Activated T-cell treated with anti-CD3 and anti-CD28 coated beads, Interleukin-2, amount 50 U/mL, for 48 hours (primary cell): Measurements from ENCODE around the gene SLC29A4.
A peak's percentile ranks its signal among the peaks of the same experiment; 100 is the strongest.
"Not testable (repeated sequence)": the region's sequence is repeated elsewhere in the genome, so short reads cannot be mapped to it uniquely, and the experiment has no call there.

Source experiments
- DNase-seq, 2 experiments: peaks; one replicate each; pipeline ENCODE4 v3.0.0-alpha.2; 2020

Gene SLC29A4, protein sequence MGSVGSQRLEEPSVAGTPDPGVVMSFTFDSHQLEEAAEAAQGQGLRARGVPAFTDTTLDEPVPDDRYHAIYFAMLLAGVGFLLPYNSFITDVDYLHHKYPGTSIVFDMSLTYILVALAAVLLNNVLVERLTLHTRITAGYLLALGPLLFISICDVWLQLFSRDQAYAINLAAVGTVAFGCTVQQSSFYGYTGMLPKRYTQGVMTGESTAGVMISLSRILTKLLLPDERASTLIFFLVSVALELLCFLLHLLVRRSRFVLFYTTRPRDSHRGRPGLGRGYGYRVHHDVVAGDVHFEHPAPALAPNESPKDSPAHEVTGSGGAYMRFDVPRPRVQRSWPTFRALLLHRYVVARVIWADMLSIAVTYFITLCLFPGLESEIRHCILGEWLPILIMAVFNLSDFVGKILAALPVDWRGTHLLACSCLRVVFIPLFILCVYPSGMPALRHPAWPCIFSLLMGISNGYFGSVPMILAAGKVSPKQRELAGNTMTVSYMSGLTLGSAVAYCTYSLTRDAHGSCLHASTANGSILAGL

DNA sequence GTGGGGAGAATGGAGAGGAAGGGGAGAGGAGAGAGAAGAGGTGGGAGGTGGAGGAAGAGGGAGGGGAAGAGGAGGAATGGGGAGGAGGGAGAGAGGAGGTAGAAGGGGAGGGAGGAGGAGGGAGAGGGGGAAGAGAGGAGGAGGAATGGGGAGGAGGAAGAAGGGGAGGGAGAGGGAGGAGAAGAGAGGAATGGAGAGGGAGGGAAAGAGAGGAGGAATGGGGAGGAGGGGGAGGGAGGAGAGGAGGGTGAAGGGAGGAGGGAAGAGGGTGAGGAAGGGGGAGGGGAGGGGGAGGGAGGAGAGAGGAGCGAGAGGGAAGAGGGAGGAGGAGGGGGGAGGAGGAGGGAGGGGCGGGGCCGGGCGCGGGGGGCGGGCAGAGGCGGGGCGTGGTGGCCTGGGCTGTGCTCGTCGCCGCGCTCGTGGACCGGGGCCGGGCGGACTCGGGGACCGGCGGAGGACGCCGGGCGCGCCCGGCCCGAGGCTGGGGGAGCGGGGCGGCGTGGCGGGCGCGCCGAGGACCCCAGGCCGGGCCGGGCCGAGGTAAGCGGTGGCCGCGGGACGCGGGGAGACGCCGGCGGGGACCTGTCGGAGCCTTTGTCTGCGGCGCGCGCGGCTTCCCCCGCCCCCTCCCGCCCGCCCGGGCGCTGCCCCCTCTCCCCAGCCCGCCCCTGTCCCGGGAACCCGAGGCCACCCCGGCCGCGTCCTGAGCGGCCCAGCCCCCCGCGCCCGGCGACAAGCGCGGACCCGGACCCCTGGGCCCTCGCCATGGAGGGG, at the start of gene SLC29A4:
TSS of gene SLC29A4 (plus strand) at position 401 of the 774 bp plus-strand sequence. CDS start 4,874 bp downstream, outside the sequence.
- DNase-seq: peak in 1 of 2 experiments; percentile 39

DNA sequence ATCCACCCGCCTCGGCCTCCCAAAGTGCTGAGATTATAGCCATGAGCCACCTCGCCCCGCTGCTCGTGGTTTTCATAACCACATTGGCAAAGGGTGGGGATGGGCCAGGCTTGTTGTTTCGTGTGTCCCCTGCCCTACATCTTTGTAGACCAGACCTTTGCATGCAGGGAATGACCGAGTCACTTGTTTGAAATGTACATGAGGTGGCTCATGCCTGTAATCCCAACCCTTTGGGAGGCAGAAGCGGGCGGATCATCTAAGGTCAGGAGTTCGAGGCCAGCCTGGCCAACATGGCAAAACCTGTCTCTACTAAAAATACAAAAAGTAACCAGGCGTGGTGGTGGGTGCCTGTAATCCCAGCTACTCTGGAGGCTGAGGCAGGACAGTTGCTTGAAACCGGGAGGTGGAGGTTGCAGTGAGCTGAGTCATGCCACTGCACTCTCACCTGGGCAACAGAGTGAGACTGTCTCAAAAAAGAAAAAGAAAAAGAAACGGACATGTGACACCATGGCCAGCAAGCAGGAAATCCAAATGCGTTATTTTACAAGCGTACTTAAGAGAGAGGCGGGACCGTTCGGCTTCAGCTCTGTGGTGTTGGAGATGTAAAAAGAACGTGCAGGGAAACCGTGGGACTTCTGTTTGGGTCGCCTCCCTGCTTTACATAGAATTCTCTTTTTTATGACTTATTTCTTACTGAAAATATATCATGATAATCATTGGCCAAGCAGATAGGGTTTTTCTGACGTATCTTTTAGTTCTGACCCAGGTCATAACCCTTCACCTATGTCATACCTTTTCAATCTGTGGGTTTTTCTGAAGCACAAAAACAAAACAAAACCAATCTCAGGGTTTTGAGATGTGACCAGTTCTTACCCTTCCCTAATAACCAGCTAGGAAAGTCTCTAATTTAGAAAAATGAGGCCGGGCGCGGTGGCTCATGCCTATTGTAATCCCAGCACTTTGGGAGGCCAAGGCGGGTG, 47.6 kb upstream of the SLC29A4 start:
- DNase-seq: no peak

DNA sequence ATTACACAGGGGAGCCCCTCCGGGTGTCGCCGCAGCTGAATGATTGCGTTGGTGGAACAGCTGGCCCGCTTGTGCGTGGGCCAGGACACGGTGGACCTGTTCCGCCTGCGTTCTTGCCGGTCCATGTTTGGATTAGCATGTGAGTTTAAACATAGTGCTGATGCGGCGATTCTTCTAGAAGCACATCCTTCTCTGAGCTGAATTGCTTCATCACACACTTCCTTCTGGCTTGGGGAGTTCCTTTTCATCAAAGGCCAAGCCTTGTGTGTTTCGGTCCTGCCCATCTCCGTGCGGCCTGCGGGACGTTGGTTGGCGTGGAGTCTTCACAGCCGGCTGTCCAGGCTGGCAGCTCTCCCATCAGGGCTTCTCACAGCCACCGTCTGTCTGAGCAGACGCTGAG, 45.5 kb upstream of the SLC29A4 start:
- DNase-seq: no peak

DNA sequence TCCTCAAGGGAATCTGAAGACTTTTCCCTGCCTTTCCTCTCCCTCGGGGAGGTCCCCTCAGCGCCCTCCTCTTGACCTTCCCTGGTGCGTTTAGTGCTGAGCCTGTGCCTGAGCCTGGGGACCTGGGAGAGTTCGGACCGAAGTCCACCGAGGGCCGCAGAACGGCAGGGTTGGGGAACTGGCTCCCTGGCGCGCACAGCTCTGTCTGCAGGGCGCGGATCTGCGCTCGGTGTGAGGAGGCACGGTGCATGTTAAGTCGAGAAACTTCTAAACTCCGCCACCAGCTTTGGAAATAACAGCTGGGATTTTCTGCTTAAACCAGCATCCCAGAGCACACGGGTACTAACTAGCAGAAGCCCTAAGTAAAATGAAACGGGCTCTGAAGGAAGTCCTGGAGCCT, 44.2 kb upstream of the SLC29A4 start:
- no peak for DNase-seq

DNA sequence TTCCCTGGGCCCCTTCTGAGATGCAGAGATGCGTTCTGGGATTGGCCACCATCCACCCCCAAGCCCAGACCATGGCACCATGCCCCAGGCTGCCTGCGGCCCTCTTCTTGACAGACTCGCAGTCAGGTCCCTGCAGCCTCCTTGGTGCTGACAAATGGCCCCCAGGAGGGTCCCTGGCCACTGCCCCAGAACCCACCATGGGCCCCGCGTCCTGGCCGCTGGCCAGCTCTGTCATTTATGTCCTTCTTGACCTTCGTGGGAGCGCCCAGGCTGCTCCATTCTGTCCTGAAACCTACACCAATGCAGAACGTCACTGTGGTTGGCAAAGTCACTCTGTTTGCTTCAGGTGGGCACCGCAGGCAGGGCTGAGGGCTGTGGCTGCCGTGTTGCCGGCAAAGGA, 39.5 kb upstream of the SLC29A4 start:
- DNase-seq: no peak

DNA sequence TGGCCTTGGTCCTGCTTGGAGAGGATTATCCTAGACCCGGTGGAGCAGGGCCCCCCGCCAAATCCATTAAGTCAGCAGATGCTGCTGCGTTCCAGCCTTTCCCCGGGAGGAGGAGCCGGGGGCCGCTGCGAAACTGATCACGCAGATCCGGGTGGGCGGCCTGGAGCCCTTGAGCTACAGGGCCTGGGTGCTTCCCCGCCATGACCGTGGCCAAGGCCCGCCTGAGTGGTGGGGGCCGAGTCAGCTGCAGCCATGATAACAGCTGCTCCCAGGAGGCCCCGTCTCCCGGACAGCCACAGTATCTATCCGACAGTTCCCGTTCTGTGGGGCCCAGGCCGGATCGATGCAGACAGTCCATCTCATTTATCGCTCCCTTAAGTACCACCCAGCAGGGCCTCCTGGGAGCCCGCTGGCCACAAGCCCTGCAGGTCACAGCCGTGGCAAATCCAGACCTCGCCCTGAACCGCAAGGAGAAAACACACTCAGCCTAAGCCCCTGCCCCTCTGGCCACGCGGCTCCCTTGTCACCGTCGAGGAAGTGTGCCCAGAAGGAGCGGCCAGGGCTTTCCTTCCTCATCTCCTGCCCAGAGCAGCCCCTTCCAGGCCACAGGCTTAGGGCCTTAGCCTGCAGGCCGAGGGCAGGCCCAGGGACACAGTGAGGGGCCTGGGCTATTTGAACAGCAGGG, 34.4 kb upstream of the SLC29A4 start:
- DNase-seq: no peak

DNA sequence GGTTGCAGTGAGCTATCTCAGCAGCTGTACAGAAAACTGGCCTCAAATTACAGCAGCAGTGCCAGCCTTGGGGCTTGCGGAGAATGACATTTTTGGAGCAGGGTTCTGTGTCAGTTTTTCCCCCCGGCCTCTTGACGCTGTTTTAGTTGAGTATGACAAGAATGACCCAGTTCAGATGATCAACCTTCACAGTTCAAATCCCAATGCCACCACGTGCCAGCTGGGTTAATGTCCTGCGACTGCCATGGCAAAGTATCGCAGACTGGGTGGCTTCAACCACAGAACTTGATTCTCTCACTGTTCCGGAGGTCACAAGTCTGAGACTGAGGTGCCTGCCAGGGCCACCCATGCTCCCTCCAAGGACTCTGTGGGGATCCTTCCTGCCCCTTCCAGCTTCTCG, 32.0 kb upstream of the SLC29A4 start:
- not testable (repeated sequence) for DNase-seq

DNA sequence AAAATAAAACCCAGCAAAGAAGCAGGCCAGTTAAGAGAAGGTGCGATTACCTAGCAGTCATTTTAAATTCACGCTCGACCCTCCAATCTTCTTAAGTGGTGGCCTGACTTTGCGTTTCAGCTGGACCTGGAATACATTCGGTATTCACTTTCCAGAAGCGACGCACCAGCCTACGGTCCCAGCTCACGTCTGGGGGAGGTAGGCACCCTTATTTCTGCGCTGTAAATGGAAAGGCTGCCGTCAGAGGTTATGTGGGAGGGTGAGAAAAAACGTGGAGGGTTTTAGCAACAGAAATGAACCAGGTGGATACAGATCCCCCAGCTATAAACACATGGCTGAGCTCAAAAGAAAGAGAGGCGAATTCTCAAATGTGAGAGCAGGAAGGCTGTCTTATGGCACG, 29.2 kb upstream of the SLC29A4 start:
- DNase-seq: not testable (repeated sequence)

DNA sequence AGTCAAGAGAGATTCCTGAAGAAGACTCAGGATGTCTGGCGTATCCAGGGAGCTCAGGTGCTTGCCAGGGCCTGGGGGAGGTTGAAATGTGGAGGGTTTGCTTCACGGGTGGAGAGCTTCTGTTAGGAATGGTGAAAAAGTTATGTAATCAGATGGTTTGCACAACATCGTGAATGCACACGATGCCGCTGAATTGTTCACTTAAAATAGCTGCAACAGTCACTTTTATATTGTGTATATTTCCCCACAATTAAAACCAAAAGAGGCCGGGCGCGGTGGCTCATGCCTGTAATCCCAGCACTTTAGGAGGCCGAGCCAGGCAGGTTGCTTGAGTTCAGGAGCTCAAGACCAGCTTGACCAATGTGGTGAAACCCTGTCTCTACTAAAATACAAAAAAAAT, 28.4 kb upstream of the SLC29A4 start:
- DNase-seq: not testable (repeated sequence)

DNA sequence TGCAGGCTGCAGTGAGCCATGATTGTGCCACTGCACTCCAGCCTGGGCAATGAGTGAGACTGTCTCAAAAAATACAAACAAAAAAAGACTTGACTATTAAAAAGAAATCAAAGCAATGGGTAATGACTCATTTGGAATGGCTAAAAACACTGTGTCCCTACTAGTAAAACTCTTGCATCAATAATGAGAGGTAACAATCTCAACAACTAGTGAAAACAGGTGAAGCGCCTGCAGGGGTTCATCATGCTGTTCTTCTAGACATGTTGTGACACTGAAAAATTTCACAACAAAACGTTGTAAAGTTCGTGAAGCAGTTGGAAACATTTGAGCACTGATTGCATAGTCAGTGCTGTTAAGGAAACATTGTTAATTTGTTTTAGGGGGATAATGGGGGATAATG, 26.9 kb upstream of the SLC29A4 start:
- DNase-seq: no peak

DNA sequence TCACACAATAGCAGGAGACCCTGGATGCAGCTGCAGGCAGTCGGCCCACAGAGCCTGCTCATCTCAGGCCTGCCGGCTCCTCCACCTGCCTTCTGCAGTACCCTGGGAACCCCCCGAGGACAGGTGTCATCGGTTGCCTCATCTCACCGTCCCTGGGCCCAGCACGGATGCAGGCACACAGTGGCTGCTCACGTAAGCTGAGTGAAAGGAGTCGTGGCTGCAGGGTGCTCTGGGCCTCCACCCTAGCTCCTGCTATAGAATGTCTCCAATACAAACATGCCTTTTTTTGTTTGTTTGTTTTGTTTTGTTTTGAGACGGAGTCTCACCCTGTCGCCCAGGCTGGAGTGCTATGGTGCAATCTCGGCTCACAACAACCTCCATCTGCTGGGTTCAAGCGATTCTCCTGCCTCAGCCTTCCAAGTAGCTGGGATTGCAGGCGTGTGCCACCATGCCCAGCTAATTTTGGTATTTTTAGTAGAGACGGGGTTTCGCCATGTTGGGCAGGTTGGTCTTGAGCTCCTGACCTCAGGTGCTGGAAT, 22.1 kb upstream of the SLC29A4 start:
- DNase-seq: not testable (repeated sequence)

DNA sequence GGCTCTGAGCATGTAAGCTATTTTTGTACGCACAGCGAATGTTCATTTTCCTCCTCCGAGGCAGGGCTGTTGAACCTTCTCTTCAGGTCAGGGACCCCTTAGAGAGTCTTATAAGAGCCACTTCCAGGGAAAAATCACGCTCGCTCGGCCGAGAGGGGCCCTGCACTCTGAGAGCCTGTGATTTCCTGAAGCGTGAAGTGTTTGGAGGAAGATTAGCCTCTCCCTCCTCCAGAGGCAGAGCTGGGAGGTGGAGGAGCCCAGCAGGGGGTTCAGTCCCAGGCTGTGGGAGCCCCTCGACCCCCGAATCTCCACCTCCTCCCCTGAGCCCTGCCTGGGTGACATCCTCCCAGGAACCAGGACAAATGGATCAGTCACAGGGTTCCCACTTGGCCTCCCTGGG, 19.7 kb upstream of the SLC29A4 start:
- not testable (repeated sequence) for DNase-seq

DNA sequence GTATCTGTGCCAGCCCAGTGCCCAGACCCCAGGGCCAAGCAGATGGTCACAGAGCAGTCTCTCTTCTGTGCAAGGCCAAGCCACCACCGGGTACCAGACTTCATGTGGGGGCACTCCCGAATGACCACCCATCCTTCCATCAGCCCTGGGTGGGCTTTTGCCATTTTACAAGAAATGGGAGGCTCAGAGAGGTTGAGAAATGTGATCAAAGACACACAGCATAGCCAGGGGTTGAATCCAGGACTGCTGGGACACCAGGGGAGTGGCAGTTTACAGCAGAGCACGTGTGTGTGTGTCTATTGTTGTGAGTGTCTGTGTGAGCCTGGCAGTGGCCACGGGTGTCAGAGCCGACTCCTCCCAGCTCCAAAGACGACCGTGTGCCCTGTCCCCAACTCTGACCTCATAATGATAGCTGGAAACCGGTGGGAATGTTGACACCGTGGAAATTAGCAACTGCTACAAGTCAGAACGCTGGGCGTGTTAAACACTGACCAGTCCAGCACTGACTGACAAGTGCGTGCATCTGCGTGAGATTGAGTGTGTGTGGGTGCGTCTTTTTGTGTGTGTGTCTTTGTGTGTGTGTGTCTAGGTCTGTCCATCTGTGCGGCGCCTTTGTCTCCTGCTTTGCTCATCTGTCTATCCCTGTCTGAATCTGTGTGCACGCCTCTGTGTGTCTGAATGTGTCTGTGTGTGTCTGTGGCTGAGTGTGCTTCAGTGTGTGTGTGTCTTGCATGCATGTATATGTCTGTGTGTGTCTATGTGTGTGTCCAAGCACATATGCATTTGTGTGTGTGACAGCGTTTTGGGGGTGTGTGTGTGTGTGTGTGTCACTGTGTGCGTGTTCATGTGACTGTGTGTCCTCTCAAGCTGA, 17.2 kb upstream of the SLC29A4 start:
- DNase-seq: no peak

DNA sequence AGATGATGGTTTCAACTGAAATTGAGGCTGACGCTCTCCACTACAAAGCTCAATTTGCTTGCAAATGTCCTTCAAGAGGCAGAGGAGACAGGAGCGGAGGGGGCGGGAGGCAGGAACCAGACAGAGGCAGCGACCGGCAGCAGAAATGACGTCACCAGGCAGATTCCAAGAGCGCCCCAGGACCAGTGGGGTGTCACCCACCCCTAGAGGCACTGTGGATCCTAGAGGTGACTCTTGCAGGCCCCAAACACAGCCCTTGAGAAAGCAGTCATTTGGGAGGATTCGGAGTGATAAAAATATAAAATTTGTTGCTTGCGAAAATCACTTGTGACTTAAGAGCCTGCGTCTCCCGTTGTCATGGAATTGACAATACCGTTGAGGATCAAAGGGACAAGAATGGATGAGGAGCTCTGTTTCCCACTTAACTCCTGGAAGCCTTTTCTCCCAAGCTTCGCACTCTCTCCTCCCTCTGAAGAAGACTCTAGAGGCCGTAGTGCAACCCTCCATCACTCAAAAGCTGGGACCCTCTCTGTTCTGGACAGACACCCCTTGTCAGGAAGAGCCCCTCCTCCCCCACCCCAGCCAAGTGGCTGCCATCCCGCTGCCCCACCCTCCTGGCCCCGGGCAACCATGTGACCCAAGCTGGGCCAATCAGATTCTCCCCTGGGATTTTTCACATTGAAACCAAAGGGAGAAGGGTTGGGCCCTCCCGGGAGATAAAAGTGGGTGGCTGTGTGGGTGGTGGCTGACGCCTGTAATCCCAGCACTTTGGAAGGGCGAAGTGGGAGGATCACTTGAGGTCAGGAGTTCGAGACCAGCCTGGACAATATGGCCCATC, 16.3 kb upstream of the SLC29A4 start:
- DNase-seq: no peak

DNA sequence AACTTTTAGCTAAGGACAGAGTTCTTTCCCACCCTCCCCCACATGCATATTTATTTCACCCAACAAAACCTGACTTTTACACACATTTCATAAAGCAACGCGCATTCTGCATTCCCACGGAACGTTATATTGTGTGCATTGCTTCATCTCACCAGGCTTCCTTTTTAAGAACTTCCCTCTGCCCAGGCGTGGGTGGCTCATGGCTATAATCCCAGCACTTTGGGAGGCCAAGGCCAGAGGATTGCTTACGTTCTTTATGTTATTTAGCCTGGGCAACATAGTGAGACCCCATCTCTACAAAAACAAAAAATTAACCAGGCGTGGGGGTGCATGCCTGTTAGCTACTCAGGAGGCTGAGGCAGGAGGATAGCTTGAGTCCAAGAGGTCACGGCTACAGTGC, 14.9 kb upstream of the SLC29A4 start:
- DNase-seq: not testable (repeated sequence)

DNA sequence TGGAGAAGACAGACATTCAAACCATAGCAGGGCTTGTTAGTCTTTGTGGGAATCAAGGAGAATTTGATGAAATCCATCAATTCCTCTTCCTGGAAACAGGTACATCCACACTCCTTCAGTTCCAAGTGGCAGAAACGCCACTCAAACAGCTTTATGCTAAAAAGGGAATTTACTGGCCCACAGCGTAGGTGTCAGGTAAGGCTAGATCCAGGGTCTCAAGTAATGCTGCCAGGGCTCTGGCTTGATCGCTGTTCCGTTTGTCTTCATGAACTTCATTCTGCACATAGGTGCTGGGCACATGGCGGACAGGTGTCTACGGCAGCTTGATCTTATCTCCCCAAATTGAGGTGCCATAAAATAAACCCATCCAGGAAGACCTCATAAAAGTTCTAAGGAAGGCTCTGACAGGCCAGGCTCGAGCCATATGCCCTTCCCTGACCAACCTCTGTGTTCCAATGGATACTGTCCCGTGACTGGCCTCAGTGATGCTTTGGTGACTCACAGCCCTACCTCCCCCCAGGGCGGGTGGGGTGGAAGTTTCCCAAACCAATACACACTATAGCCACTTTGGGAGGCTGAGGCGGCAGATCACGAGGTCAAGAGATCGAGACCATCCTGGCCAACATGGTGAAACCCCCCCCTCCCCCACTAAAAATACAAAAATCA, 12.6 kb upstream of the SLC29A4 start:
- DNase-seq: not testable (repeated sequence)

DNA sequence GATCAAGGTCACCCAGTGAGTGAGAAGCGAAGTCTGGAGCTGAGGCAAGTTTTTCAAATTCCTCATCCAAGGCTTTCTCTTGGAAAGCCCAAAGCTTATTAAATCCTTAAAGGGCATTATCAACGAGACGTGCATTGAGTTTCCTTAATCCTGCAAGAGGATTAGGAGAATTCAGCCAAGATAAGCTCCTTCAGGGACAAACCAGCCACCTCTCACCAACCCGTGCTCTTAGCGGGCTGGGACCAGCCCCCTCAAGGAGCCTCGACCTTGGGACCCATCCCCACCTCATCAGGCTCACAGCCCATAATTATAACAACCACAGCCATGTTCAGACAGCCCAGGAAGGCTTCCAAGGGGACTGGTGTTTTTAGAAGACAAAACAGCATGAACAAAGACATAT, 12.0 kb upstream of the SLC29A4 start:
- no peak for DNase-seq

DNA sequence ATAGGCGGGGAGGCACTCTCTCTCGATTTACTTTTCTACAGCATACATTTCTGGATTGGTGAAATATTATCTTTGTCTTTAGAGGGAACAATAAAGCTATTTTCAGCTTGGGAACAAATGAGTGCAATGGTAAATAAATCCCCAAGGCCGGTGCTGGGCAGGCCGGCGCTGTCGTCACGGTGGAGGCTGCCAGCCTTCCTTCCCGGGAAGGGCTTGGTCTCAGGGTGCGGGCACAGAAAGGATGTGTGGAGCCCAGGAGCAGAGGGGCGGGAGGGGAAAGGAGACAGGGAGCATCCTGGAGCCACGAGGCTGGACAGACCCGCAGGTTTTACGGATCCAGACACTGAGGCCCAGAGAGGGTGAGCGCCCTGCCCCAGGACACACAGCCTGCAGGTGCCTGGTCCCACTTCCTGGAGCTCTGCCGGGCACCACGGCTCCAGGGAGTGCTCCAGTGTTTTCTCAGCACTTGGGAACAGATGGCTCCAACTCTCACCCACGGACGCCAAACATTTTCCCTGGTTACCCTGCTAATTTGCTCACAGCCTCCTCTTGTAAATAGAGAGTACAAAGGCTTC, 8.8 kb upstream of the SLC29A4 start:
- DNase-seq: not testable (repeated sequence)

DNA sequence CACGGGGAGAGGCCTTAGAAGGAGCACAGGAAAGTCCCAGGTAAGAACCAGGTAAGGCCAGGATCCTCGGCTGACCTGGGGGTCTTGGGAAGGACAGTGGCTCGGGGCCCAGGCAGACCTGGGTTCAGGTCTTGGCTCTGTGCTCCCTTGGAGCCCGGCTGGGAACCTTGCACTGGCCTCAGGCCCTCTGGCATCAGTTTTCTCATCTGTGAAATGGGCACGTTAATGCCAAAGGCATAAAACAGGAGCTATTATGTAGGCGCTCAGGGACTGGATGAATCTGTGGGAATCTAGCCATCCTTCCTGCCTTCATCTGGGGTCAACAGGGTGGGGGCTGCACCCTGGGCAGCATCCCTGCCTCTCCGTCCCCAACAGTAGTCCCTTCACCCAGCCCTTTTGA, 8.3 kb upstream of the SLC29A4 start:
- no peak for DNase-seq
